LNCAP (cell line): ENCODE measurements around the gene NCAPG.

Experiments
- TF ChIP-seq, protein P1 (sequence below): fragments of 450-650 bp; IDR thresholded peaks from 2 replicates; pipeline ENCODE4 v1.5.1; 2017; ENCODE audit warnings: mild to moderate bottlenecking

The NCAPG gene

GRCh38 chr4:17866810-17867209, 56.0 kb downstream of the NCAPG start:
- TF ChIP-seq, protein P1, sequence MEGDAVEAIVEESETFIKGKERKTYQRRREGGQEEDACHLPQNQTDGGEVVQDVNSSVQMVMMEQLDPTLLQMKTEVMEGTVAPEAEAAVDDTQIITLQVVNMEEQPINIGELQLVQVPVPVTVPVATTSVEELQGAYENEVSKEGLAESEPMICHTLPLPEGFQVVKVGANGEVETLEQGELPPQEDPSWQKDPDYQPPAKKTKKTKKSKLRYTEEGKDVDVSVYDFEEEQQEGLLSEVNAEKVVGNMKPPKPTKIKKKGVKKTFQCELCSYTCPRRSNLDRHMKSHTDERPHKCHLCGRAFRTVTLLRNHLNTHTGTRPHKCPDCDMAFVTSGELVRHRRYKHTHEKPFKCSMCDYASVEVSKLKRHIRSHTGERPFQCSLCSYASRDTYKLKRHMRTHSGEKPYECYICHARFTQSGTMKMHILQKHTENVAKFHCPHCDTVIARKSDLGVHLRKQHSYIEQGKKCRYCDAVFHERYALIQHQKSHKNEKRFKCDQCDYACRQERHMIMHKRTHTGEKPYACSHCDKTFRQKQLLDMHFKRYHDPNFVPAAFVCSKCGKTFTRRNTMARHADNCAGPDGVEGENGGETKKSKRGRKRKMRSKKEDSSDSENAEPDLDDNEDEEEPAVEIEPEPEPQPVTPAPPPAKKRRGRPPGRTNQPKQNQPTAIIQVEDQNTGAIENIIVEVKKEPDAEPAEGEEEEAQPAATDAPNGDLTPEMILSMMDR = no peak

GRCh38 chr4:17867276-17867675, 56.5 kb downstream of the NCAPG start:
- TF ChIP-seq, protein P1 = no peak

DNA sequence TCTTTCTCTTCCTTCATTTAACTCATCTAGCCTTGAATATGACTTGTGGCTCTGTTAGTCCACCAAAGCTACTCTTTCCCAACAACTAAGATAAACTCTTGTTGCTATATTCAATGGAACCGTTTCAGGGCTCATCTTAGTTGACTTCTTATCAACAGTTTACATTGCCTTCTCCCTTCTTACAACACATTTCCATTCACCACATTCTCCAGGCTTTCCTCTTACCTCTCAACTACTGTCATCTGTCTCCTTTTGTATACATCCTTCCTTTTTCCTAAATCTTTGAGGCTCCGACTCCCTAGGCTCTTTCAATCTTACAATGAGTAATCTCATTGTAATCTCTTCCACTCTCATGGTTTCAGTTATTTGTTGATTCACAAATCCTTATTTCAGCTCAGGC, 58.5 kb downstream of the NCAPG start:
- TF ChIP-seq, protein P1 = no peak

GRCh38 chr4:17875402-17876070, 64.8 kb downstream of the NCAPG start:
- TF ChIP-seq, protein P1 = no peak

- TF ChIP-seq, protein P1 = no peak
Observed at GRCh38 chr4:17876943-17877342, 66.2 kb downstream of the NCAPG start.

DNA sequence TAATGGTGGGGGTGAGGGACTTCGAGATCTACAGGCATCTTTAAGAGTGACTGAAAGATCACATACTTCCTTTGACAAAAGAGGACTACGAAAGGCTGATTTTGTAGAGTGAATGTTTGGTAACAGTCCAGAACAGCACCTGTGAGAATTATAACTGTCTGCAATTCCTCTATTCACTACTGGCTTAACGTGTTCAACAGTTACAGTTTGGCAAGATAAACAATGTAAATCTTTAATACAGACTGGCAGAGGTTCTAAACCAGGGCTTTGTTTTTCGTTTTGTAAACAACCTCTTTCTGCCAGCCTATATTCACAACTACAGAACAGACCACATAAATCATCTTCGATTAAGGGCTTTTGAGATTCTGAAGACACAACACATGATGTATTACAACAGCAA, 66.9 kb downstream of the NCAPG start:
- TF ChIP-seq, protein P1 = no peak

DNA sequence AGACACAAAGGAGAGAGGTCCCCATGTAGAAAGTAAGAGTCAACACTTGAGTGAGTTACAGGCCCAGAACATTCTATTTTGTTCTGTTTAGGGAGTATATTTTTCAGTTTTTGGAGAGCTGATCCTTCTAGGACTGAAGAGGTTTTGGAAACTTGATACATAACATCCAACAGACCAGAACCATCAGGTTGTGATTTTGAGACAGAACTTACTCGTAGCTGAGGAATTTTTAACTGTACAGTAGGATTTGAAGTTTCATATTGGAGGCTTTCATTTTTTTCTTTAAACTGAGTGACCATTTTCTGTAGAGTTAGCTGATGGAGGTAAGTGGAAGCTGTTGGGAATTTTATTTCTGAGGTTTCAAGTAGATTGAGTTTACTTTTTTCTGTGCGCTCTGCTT, 73.3 kb downstream of the NCAPG start:
- TF ChIP-seq, protein P1 = no peak

DNA sequence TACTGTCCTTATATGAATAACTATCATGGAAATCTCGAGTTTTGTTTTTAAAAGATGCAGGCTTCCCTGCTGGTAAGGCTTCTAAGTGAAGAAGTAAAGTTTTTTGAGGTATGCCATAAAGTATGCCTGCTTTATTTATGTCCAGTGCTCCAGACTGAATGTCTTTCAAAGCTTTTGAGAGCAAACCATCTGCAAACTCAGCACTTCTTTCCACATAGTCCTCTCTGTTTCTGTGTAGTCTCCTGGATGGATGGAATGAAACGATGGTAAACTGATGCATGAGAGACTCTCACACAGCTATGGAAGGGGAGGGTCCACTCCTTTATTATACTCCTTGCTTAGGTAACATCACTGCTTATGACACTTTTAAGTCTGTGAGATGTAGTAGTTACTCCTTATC, 73.7 kb downstream of the NCAPG start:
- TF ChIP-seq, protein P1 = no peak
